ENCODE measurements around the gene CR1L. TPM values are rescaled to one million over a fixed set of nuclear protein-coding genes. Genes with fewer than 3 reads are reported as not detected.

CR1L gene
- total and polyA plus RNA-seq, 2 of the 8 experiments (the other 6 are each of a cell fraction or from before 2014, with no cell fraction given) = 0.39 TPM; not detected in 1

- no peak overlapping the region for H2BK120ac ChIP-seq (replicated peaks; ENCODE audit: low read depth, low read length)
- peaks cover 2% of the 10 kb centered on the region; the same call in 1 of the 2 replicates for H3K23me2 ChIP-seq (ENCODE audit: low read depth, low read length)
- no peak for FAIRE-seq
- 1% methylated on average over 29 of the region's 30 CpGs; no CpG with 5 or more reads in 1 of the 2 experiments for WGBS, 2 experiments (ENCODE audit: extremely low coverage in 1 of 2, insufficient coverage in 1 of 2, insufficient read length in 1 of 2, insufficient replicate concordance in 2 of 2, low coverage in 1 of 2, low lambda C conversion rate in 2 of 2, missing lambda C conversion rate in 1 of 2)
- ChIA-PET CTCF (ENCODE audit: partially characterized antibody) (interaction anchor here (0.6 to 1.2 kb wide), 4 partner anchors 45 to 1072 kb away, joined by 3 read pairs; no protein-coding TSS in a partner anchor), POLR2A (ENCODE audit: partially characterized antibody) (interaction anchor here (1.0 to 1.3 kb wide), 3 partner anchors 22 to 45 kb away, joined by 3 to 6 read pairs (median 4); no protein-coding TSS in a partner anchor)
- H3K18ac ChIP-seq (ENCODE audit: extremely low read depth, low read length) = peak overlapping the region; percentile 38; the same call in 1 of the 2 replicates
- H4K20me1 ChIP-seq (replicated peaks in 1 of 2; ENCODE audit: control insufficient read depth in 1 of 2, insufficient read depth in 2 of 2, low read length in 2 of 2) = peaks cover 18 to 25% of the 10 kb centered on the region in 2 experiments
- peak overlapping the region; percentile 92 for H2BK5ac ChIP-seq (ENCODE audit: low read depth, low read length)
- H3K79me2 ChIP-seq (ENCODE audit: control insufficient read depth in 1 of 2, insufficient read depth in 2 of 2, low read length in 2 of 2) = peaks cover 41 to 69% of the 10 kb centered on the region in 2 experiments
- peak overlapping the region; percentile 86 for H3K27ac ChIP-seq (ENCODE audit: low read depth, low read length)
- H4K8ac ChIP-seq (ENCODE audit: extremely low read depth, insufficient read depth, low read length) = peak overlapping the region; percentile 96; the same call in 1 of the 2 replicates
- no peak overlapping the region for H2BK20ac ChIP-seq (ENCODE audit: low read length)
- peak overlapping the region; percentile 78 to 93 (median 84) for H3K9ac ChIP-seq (replicated peaks in 1 of 4; ENCODE audit: extremely low read depth in 1 of 4, low read depth in 3 of 4, low read length in 3 of 4)
- H3K23ac ChIP-seq (ENCODE audit: insufficient read length) = no peak overlapping the region
- peaks cover 2% of the 10 kb centered on the region; the same call in 1 of the 2 replicates for H3K79me1 ChIP-seq (ENCODE audit: low read depth, low read length)
- H3K9me3 ChIP-seq (ENCODE audit: insufficient read depth in 2 of 2, low read depth in 1 of 2, low read length in 1 of 2) = no peaks in the 10 kb centered on the region
- peak overlapping the region; percentile 41 for H4K5ac ChIP-seq (ENCODE audit: insufficient read length, low read depth, low read length)
- TF ChIP-seq SIN3A (conservative IDR thresholded peaks at IDR 0.05 in 1 of 2, IDR thresholded peaks at IDR 0.05 in 1 of 2; ENCODE audit: low read depth in 1 of 2, low read length in 2 of 2) (0 out of 4 replicates have a peak, but pooled peaks have one; percentile 14 to 17), BCL11A (IDR thresholded peaks at IDR 0.05; ENCODE audit: low read depth in 2 of 2, low read length in 2 of 2) (no peak), KDM1A (IDR thresholded peaks at IDR 0.05; ENCODE audit: borderline replicate concordance, low read length) (no peak), JUND (IDR thresholded peaks at IDR 0.05; ENCODE audit: low read length) (no peak), POLR2AphosphoS5 (IDR thresholded peaks at IDR 0.05; ENCODE audit: low read depth, low read length) (peak; percentile 55; the same call in 1 of the 2 replicates), CHD2 (IDR thresholded peaks at IDR 0.05; ENCODE audit: low read length) (no peak), SAP30 (IDR thresholded peaks at IDR 0.05; ENCODE audit: insufficient read depth, insufficient replicate concordance, low read length) (peak; percentile 22), HDAC2 (IDR thresholded peaks at IDR 0.05; ENCODE audit: borderline replicate concordance in 1 of 2, low read depth in 2 of 2, low read length in 2 of 2) (0 out of 4 replicates have a peak, but pooled peaks of 1 of the 2 experiments have one; percentile 12), GTF2F1 (IDR thresholded peaks at IDR 0.05; ENCODE audit: borderline replicate concordance, low read depth, low read length) (no peak)
- H4K91ac ChIP-seq (replicated peaks; ENCODE audit: insufficient read length, low read length) = peak overlapping the region; percentile 10
- H3K4me2 ChIP-seq (ENCODE audit: insufficient read depth in 1 of 2, low read depth in 2 of 2, low read length in 2 of 2) = peak overlapping the region; percentile 71 to 78
- H2AFZ ChIP-seq (ENCODE audit: low read length) = no peak overlapping the region
- no peak overlapping the region for H3K14ac ChIP-seq (ENCODE audit: insufficient read length)
- peak overlapping the region; percentile 83 for H3K56ac ChIP-seq (replicated peaks; ENCODE audit: insufficient read length, low read depth, low read length)
- DNase-seq (ENCODE audit: low read depth in 1 of 2, low spot score in 2 of 2) = peak in 1 of 2 experiments; percentile 56
- H3K4me1 ChIP-seq (replicated peaks in 1 of 4; ENCODE audit: control insufficient read depth in 3 of 4, insufficient read depth in 4 of 4, low read length in 3 of 4) = peaks cover 3 to 16% (median 11%) of the 10 kb centered on the region in 4 experiments
- no peak overlapping the region; the same call in 1 of the 2 replicates for H2BK15ac ChIP-seq (ENCODE audit: low read length)
- H3K27me3 ChIP-seq (replicated peaks in 1 of 4; ENCODE audit: control insufficient read depth in 3 of 4, extremely low read depth in 1 of 4, insufficient read depth in 3 of 4, low read length in 3 of 4) = no peaks in the 10 kb centered on the region
- no peak overlapping the region for H2AK5ac ChIP-seq (ENCODE audit: low read depth, low read length)
- H2BK12ac ChIP-seq (ENCODE audit: low read depth, low read length) = no peak overlapping the region
- no peak overlapping the region for H3K4ac ChIP-seq (replicated peaks; ENCODE audit: insufficient read length, low read depth, low read length)
- H3K4me3 ChIP-seq (ENCODE audit: extremely low read depth in 1 of 4, insufficient read depth in 2 of 4, low read depth in 3 of 4, low read length in 4 of 4) = peak overlapping the region; percentile 97 to 99 (median 98)
- H3K36me3 ChIP-seq (ENCODE audit: control insufficient read depth in 2 of 4, insufficient read depth in 4 of 4, low read length in 3 of 4) = peaks cover 0 to 6% (median under 1%) of the 10 kb centered on the region in 4 experiments; a peak in 6 of 8 replicates
These were observed 107.6 kb downstream of the CR1L start for GRCh38 chr1:207752456-207752998.
